Endodermal cell (in vitro differentiated cells): ENCODE measurements around the gene LRP2BP. TPM values are rescaled to one million over a fixed set of nuclear protein-coding genes. Genes with fewer than 3 reads are reported as not detected.

Source experiments
- DNase-seq: peaks from one replicate; pipeline ENCODE4 v3.0.0-alpha.2; 2017
- H3K27ac ChIP-seq: 2 replicates; pipeline ENCODE4 v1.5.1; 2013; ENCODE audit warnings: mild to moderate bottlenecking, low read depth, low read length, moderate library complexity
- H3K27me3 ChIP-seq: 2 replicates; pipeline ENCODE4 v1.6.1; 2013; ENCODE audit warnings: mild to moderate bottlenecking, low read length, moderate library complexity; ENCODE audit not compliant: insufficient read depth, control insufficient read depth, poor library complexity, severe bottlenecking
- H3K36me3 ChIP-seq: 2 replicates; pipeline ENCODE4 v1.7.0; 2013; ENCODE audit warnings: mild to moderate bottlenecking, low read length, moderate library complexity; ENCODE audit not compliant: control insufficient read depth, insufficient read depth
- H3K4me1 ChIP-seq: one replicate; pipeline ENCODE4 v1.7.0; 2013; ENCODE audit warnings: low read length; ENCODE audit not compliant: control insufficient read depth, insufficient read depth
- H3K4me3 ChIP-seq: 2 replicates; pipeline ENCODE4 v1.5.1; 2013; ENCODE audit warnings: mild to moderate bottlenecking, low read length, moderate library complexity
- H3K9ac ChIP-seq: 2 replicates; pipeline ENCODE4 v1.6.1; 2013; ENCODE audit warnings: mild to moderate bottlenecking, low read length, moderate library complexity; ENCODE audit not compliant: poor library complexity, severe bottlenecking; ENCODE audit errors: extremely low read depth
- H3K9me3 ChIP-seq: 2 replicates; pipeline ENCODE4 v1.6.1; 2013; ENCODE audit warnings: mild to moderate bottlenecking, low read length, moderate library complexity; ENCODE audit not compliant: control insufficient read depth
- H3K27ac Mint-ChIP-seq: 2 replicates; pipeline ENCODE4 v1.8.0; 2020; ENCODE audit warnings: mixed read lengths
- H3K27me3 Mint-ChIP-seq: 2 replicates; pipeline ENCODE4 v1.8.0; 2021; ENCODE audit warnings: mild to moderate bottlenecking, mixed read lengths; ENCODE audit not compliant: insufficient read depth
- H3K36me3 Mint-ChIP-seq: 2 replicates; pipeline ENCODE4 v1.8.0; 2020; ENCODE audit warnings: low read depth, mixed read lengths
- H3K4me1 Mint-ChIP-seq: 2 replicates; pipeline ENCODE4 v1.8.0; 2020; ENCODE audit warnings: mixed read lengths
- H3K4me3 Mint-ChIP-seq: 2 replicates; pipeline ENCODE4 v1.8.0; 2020; ENCODE audit warnings: mild to moderate bottlenecking, moderate library complexity, mixed read lengths
- H3K9me3 Mint-ChIP-seq: 2 replicates; pipeline ENCODE4 v1.8.0; 2020; ENCODE audit warnings: mild to moderate bottlenecking, mixed read lengths
- WGBS, 2 experiments: methylation state at CpG; one replicate each; pipeline versions ENCODE4 v1.1.5 to v1.1.7; 2013; ENCODE audit warnings: missing lambda C conversion rate in 2 of 2, mixed read lengths in 1 of 2; ENCODE audit not compliant: insufficient coverage in 1 of 2, insufficient read length in 1 of 2; 5-methylcytosine and 5-hydroxymethylcytosine counted together
- total RNA-seq, 2 donors: library from RNA; stranded (reverse); fragmentation: NEBNext Ultra II Directional in 1 of 2; extraction: Animal tissue kit (Norgen Biotek cat#: 25700) in 1 of 2; gene quantifications; 2 replicates in 1 of 2; 3 replicates in 1 of 2; pipeline ENCODE4 v1.2.1, GENCODE V29; 2021
- TF ChIP-seq, protein P1 (sequence below): fragments of 200-600 bp; sonication (generic); conservative IDR thresholded peaks from 2 replicates; pipeline ENCODE4 v1.5.0; 2021; ENCODE audit warnings: antibody characterized with exemption, mild to moderate bottlenecking

Gene LRP2BP
- total RNA-seq, 2 donors from 2014 or later: 0.15 TPM; not detected in 1

DNA sequence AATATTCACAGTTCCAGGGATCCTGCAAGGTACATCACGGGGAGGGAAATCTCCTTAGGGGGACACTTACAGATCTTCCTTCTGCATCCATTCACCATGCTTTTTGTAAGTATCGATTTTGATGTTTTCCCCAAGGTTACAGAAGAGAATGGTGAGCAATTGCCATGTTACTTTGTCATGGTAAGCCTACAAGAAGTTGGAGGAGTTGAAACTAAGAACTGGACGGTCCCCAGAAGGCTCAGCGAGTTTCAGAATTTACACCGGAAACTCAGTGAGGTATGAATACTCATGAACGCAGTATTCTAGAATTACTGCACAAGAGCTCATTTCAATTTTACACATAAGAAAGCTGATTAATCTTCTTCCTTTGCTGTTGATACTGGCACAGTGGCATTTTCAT is 53.9 kb downstream of the LRP2BP start:
- Histone ChIP-seq H3K36me3 (peaks cover 77% of the 10 kb centered on the region), H3K9me3 (peaks cover 16% of the 10 kb centered on the region), H3K27ac (no peak overlapping the region), H3K4me1 (no peaks in the 10 kb centered on the region), H3K27me3 (no peaks in the 10 kb centered on the region), H3K4me3 (no peak overlapping the region), H3K9ac (no peak overlapping the region)
- no peak for DNase-seq
- no peaks in the 10 kb centered on the region for H3K27me3 Mint-ChIP-seq
- no peaks in the 10 kb centered on the region for H3K4me1 Mint-ChIP-seq
- 95 to 97% methylated on average over 6 of the region's 6 CpGs for WGBS, 2 experiments
- H3K27ac Mint-ChIP-seq: no peak overlapping the region
- TF ChIP-seq, protein P1, sequence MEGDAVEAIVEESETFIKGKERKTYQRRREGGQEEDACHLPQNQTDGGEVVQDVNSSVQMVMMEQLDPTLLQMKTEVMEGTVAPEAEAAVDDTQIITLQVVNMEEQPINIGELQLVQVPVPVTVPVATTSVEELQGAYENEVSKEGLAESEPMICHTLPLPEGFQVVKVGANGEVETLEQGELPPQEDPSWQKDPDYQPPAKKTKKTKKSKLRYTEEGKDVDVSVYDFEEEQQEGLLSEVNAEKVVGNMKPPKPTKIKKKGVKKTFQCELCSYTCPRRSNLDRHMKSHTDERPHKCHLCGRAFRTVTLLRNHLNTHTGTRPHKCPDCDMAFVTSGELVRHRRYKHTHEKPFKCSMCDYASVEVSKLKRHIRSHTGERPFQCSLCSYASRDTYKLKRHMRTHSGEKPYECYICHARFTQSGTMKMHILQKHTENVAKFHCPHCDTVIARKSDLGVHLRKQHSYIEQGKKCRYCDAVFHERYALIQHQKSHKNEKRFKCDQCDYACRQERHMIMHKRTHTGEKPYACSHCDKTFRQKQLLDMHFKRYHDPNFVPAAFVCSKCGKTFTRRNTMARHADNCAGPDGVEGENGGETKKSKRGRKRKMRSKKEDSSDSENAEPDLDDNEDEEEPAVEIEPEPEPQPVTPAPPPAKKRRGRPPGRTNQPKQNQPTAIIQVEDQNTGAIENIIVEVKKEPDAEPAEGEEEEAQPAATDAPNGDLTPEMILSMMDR: no peak
- no peak overlapping the region for H3K4me3 Mint-ChIP-seq
- H3K36me3 Mint-ChIP-seq: peaks cover 49% of the 10 kb centered on the region
- peaks cover 2% of the 10 kb centered on the region for H3K9me3 Mint-ChIP-seq

DNA sequence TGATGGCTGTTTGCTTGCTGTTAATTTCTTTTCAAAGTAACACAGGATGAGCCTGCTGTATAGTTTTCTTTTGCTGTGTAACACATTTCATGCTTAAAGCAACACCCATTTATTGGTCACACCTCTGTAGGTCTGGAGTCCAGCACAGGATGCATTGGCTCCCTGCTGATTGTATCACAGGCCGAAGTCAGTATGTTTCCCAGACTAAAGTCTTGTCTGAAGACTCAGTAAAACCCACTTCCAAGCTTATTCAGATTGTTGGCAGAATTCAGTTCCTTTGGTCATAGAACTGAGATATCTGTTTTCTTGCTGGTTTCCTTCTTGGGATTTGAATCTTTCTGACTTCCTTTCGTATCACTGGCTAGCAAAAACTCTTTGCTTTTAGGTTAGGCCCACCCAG is 54.3 kb downstream of the LRP2BP start:
- peaks cover 49% of the 10 kb centered on the region for H3K36me3 Mint-ChIP-seq

DNA sequence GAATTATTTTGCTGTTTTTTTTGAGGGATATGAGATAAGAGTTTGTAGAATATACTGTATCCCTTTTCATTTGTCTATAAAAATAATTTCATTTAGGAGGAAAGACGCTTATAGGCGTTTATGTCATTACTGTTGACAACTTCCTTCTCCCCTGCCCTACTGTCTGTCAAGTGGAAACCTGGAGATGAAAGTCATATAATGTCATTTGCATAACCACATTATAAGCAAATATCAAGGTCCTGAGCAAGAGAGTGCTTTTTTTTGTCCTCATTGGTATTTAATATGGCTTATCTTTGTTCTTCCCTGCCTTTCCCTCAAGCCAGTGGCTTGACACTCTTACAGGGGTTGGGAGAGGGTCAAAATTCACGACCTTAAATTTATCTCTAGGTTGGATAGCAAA is 55.8 kb downstream of the LRP2BP start:
- Histone ChIP-seq H3K9me3 (peaks cover 16% of the 10 kb centered on the region), H3K36me3 (peaks cover 73% of the 10 kb centered on the region), H3K9ac (no peak overlapping the region), H3K4me1 (no peaks in the 10 kb centered on the region), H3K27me3 (no peaks in the 10 kb centered on the region), H3K4me3 (no peak overlapping the region), H3K27ac (no peak overlapping the region)
- H3K27me3 Mint-ChIP-seq: no peaks in the 10 kb centered on the region
- H3K36me3 Mint-ChIP-seq: peaks cover 57% of the 10 kb centered on the region
- H3K4me1 Mint-ChIP-seq: no peaks in the 10 kb centered on the region
- H3K4me3 Mint-ChIP-seq: no peak overlapping the region
- 56 to 96% methylated on average over 1 to 2 of the region's 3 CpGs for WGBS, 2 experiments
- DNase-seq: no peak
- peaks cover 2% of the 10 kb centered on the region for H3K9me3 Mint-ChIP-seq
- H3K27ac Mint-ChIP-seq: no peak overlapping the region
- TF ChIP-seq, protein P1: no peak

More for the DNA sequence above, 54.3 kb downstream of the LRP2BP start:
- Histone ChIP-seq H3K27ac (no peak overlapping the region), H3K36me3 (peaks cover 78% of the 10 kb centered on the region), H3K4me1 (no peaks in the 10 kb centered on the region), H3K9me3 (peaks cover 16% of the 10 kb centered on the region), H3K27me3 (no peaks in the 10 kb centered on the region), H3K9ac (no peak overlapping the region), H3K4me3 (no peak overlapping the region)
- H3K4me1 Mint-ChIP-seq: no peaks in the 10 kb centered on the region
- no peak overlapping the region for H3K4me3 Mint-ChIP-seq
- H3K27ac Mint-ChIP-seq: no peak overlapping the region
- TF ChIP-seq, protein P1: no peak
- H3K9me3 Mint-ChIP-seq: peaks cover 2% of the 10 kb centered on the region
- H3K27me3 Mint-ChIP-seq: no peaks in the 10 kb centered on the region
- 87 to 97% methylated on average over 1 to 2 of the region's 2 CpGs for WGBS, 2 experiments
- DNase-seq: no peak
